CD14-positive monocyte (primary cell): ENCODE data around the gene PRAMEF4. TPM values are rescaled to one million over a fixed set of nuclear protein-coding genes. Genes with fewer than 3 reads are reported as not detected.
A peak's percentile ranks its signal among the peaks of the same experiment; 100 is the strongest.
"Not testable (repeated sequence)": the region's sequence is repeated elsewhere in the genome, so short reads cannot be mapped to it uniquely, and the experiment has no call there.

ENCODE experiments used
- DNase-seq, 3 donors: peaks; one replicate each; pipeline ENCODE4 v3.0.0-alpha.2; 2011 to 2022
- H2AFZ ChIP-seq: 2 replicates; pipeline ENCODE4 v1.6.0; 2012; ENCODE audit warnings: mild to moderate bottlenecking, low read depth, low read length, inconsistent platforms; ENCODE audit not compliant: insufficient read depth, poor library complexity, severe bottlenecking
- H3K27ac ChIP-seq, 2 donors: 1 replicate in 1 of 2; 2 replicates in 1 of 2; pipeline ENCODE4 v1.5.1; 2012 to 2013; ENCODE audit warnings: low read length in 2 of 2, control low read depth in 1 of 2, inconsistent platforms in 1 of 2, low read depth in 1 of 2, mild to moderate bottlenecking in 1 of 2
- H3K27me3 ChIP-seq, 2 donors: one replicate each; pipeline versions ENCODE4 v1.6.0 to v1.6.1; 2011 to 2013; ENCODE audit warnings: low read length in 2 of 2; ENCODE audit not compliant: control insufficient read depth in 2 of 2, insufficient read depth in 2 of 2
- H3K36me3 ChIP-seq, 2 donors: replicated peaks in 1 of 2; 1 replicate in 1 of 2; 2 replicates in 1 of 2; pipeline versions ENCODE4 v1.5.1 to v1.6.1; 2012 to 2013; ENCODE audit warnings: low read length in 2 of 2, control low read depth in 1 of 2, inconsistent platforms in 1 of 2, mild to moderate bottlenecking in 1 of 2; ENCODE audit not compliant: insufficient read depth in 2 of 2, control insufficient read depth in 1 of 2
- H3K4me1 ChIP-seq, 2 donors: 1 replicate in 1 of 2; 2 replicates in 1 of 2; pipeline versions ENCODE4 v1.5.1 to v1.6.1; 2012 to 2013; ENCODE audit warnings: low read length in 2 of 2, control low read depth in 1 of 2, inconsistent platforms in 1 of 2, mild to moderate bottlenecking in 1 of 2, moderate library complexity in 1 of 2; ENCODE audit not compliant: insufficient read depth in 2 of 2, control insufficient read depth in 1 of 2
- H3K4me2 ChIP-seq: replicated peaks from 2 replicates; pipeline ENCODE3; 2012; ENCODE audit warnings: low read length, moderate library complexity, mild to moderate bottlenecking; ENCODE audit not compliant: poor library complexity, severe bottlenecking; ENCODE audit errors: extremely low read depth
- H3K4me3 ChIP-seq, 3 experiments: fragments of 200-600 bp in 1 of 3; sonication (generic) in 1 of 3; replicated peaks in 1 of 3; 1 replicate in 2 of 3; 2 replicates in 1 of 3; pipeline ENCODE4 v1.5.1; 2011 to 2013; ENCODE audit warnings: low read length in 3 of 3, mild to moderate bottlenecking in 3 of 3, control low read depth in 2 of 3, low read depth in 2 of 3, inconsistent platforms in 1 of 3, moderate library complexity in 1 of 3
- H3K79me2 ChIP-seq: 2 replicates; pipeline ENCODE4 v1.6.0; 2012; ENCODE audit warnings: mild to moderate bottlenecking, control low read depth, inconsistent platforms, low read length, moderate library complexity; ENCODE audit not compliant: insufficient read depth
- H3K9ac ChIP-seq: 2 replicates; pipeline ENCODE4 v1.6.0; 2017; ENCODE audit warnings: low read length, mild to moderate bottlenecking; ENCODE audit not compliant: insufficient read depth, poor library complexity, severe bottlenecking
- H3K9me3 ChIP-seq, 2 donors: replicated peaks in 1 of 2; 1 replicate in 1 of 2; 2 replicates in 1 of 2; pipeline versions ENCODE4 v1.5.1 to v1.6.1; 2012 to 2013; ENCODE audit warnings: low read length in 2 of 2, control low read depth in 1 of 2; ENCODE audit not compliant: control insufficient read depth in 1 of 2, insufficient read depth in 1 of 2
- H4K20me1 ChIP-seq: 2 replicates; pipeline ENCODE4 v1.6.0; 2012; ENCODE audit warnings: mild to moderate bottlenecking, low read length, control low read depth, moderate library complexity; ENCODE audit not compliant: insufficient read depth
- H3K27ac Mint-ChIP-seq, 7 donors: one replicate each; pipeline ENCODE4 v1.8.0; 2020; ENCODE audit warnings: mild to moderate bottlenecking in 7 of 7, mixed read lengths in 7 of 7, moderate library complexity in 6 of 7, inconsistent platforms in 2 of 7
- H3K27me3 Mint-ChIP-seq, 3 donors: one replicate each; pipeline ENCODE4 v1.8.0; 2021 to 2022; ENCODE audit warnings: low read depth in 3 of 3, mild to moderate bottlenecking in 3 of 3, mixed read lengths in 3 of 3, moderate library complexity in 3 of 3, inconsistent platforms in 1 of 3
- H3K36me3 Mint-ChIP-seq, 2 donors: one replicate each; pipeline ENCODE4 v1.8.0; 2020; ENCODE audit warnings: mixed read lengths in 2 of 2, inconsistent platforms in 1 of 2, mild to moderate bottlenecking in 1 of 2
- H3K4me1 Mint-ChIP-seq: one replicate; pipeline ENCODE4 v1.8.0; 2020; ENCODE audit warnings: mild to moderate bottlenecking, mixed read lengths
- H3K4me3 Mint-ChIP-seq, 2 donors: one replicate each; pipeline ENCODE4 v1.8.0; 2020; ENCODE audit warnings: mild to moderate bottlenecking in 2 of 2, mixed read lengths in 2 of 2, moderate library complexity in 1 of 2
- H3K9me3 Mint-ChIP-seq, 7 donors: one replicate each; pipeline ENCODE4 v1.8.0; 2020 to 2022; ENCODE audit warnings: mixed read lengths in 7 of 7, mild to moderate bottlenecking in 6 of 7, moderate library complexity in 6 of 7, inconsistent platforms in 2 of 7
- WGBS: methylation state at CpG from one replicate; pipeline ENCODE4 v1.1.5; 2013; ENCODE audit warnings: missing lambda C conversion rate; ENCODE audit not compliant: insufficient coverage; 5-methylcytosine and 5-hydroxymethylcytosine counted together
- intact Hi-C, 2 donors: fragments of 100-400 bp; cut with micrococcal nuclease; formaldehyde crosslinking; loops; one replicate each; pipeline versions ENCODE4 v1.15.0 to v1.15.1; 2023
- polyA plus RNA-seq, 3 donors: library from polyadenylated mRNA; depleted of rRNA in 1 of 3; unstranded in 2 of 3; stranded (reverse) in 1 of 3; fragments of 300-500 nt in 2 of 3; fragments of >200 nt in 1 of 3; fragmentation: Illumina TruSeq in 2 of 3; gene quantifications; 1 replicate in 2 of 3; 2 replicates in 1 of 3; pipeline ENCODE4 v1.2.3, GENCODE V29; 2012 to 2021
- TF ChIP-seq, protein P1 (sequence below): fragments of 200-600 bp; IDR thresholded peaks from one replicate; pipeline ENCODE4 v1.8.0; 2022; ENCODE audit warnings: antibody characterized with exemption, mild to moderate bottlenecking

PRAMEF4 gene
- polyA plus RNA-seq, 3 donors, result not detected

DNA sequence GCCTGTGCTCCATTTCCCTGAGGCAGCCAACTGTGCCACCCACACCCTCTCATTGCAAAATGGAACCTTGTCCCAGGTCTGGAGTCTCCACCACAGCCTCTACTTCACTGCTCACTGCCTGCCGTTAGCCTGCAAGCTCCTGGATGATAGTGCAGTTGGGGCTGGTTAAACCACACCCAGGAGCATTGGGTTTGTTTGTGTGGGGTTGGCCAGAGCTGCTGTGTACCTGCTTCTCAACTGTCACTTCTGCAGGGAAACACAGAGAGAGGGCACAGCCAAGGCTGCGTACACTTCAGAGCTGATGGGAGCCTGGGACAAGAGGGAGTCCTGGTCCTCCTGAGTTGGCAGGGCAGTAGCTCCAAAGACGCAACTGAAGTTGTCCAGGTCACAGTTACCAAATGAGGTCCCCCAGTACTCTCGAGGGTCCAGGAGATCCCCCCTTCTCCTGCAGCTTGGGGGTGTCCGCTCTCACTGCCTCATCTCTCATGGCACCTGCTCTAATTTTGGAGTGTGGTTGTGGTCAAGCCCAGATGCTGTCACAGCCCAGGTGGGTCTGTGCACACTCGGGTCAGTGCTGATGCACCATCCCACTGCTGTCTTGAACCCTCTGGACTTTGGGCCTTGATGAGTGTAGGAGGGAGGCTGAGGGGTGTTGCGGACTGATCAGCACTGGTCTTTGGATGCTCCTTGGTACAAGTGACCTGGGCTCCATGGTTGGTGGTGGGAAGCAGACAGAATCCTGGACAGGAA lies 22.7 kb downstream of the PRAMEF4 start:
- H3K4me3 ChIP-seq, H3K9ac ChIP-seq, H3K4me1 ChIP-seq, H2AFZ ChIP-seq, H3K4me2 ChIP-seq, H4K20me1 ChIP-seq, H3K4me3 Mint-ChIP-seq, intact Hi-C loops, H3K36me3 Mint-ChIP-seq, H3K27me3 Mint-ChIP-seq, H3K36me3 ChIP-seq, H3K9me3 Mint-ChIP-seq, H3K27me3 ChIP-seq, H3K79me2 ChIP-seq, DNase-seq, H3K27ac ChIP-seq, H3K4me1 Mint-ChIP-seq, H3K9me3 ChIP-seq: not testable (repeated sequence)
- WGBS, result no CpG with 5 or more reads among the region's 7 CpGs
- peak overlapping the region in 1 of 7 donors; percentile 46 for H3K27ac Mint-ChIP-seq

- H3K4me3 ChIP-seq, H3K27ac Mint-ChIP-seq, H3K36me3 Mint-ChIP-seq, H3K4me2 ChIP-seq, H3K4me3 Mint-ChIP-seq, H3K79me2 ChIP-seq, H3K36me3 ChIP-seq, H4K20me1 ChIP-seq, intact Hi-C loops, H3K27me3 ChIP-seq, H2AFZ ChIP-seq, H3K27ac ChIP-seq, H3K9me3 Mint-ChIP-seq, H3K4me1 Mint-ChIP-seq, H3K9ac ChIP-seq, DNase-seq, H3K4me1 ChIP-seq, H3K27me3 Mint-ChIP-seq, H3K9me3 ChIP-seq: not testable (repeated sequence)
- no CpG with 5 or more reads among the region's 2 CpGs for WGBS
These were observed 29.2 kb downstream of the PRAMEF4 start, which contains the start of gene PRAMEF2 for GRCh38 chr1:12856786-12857185. Gene PRAMEF2 (plus strand): TSS chr1:12857086. CDS start chr1:12859010, 1,924 bp downstream.

GRCh38 chr1:12851779-12852178 lies 34.2 kb downstream of the PRAMEF4 start:
- Mint-ChIP-seq H3K36me3 (no peaks in the 10 kb centered on the region), H3K4me3 (no peak overlapping the region), H3K9me3 (peaks cover 2 to 9% (median 4%) of the 10 kb centered on the region in 7 donors), H3K27me3 (peaks cover 0 to 4% (median 3%) of the 10 kb centered on the region in 3 donors), H3K27ac (no peak overlapping the region), H3K4me1 (no peaks in the 10 kb centered on the region)
- intact Hi-C loops, result no loop called here
- H3K4me1 ChIP-seq, result no peaks in the 10 kb centered on the region
- no peak overlapping the region for H2AFZ ChIP-seq
- TF ChIP-seq, protein P1, sequence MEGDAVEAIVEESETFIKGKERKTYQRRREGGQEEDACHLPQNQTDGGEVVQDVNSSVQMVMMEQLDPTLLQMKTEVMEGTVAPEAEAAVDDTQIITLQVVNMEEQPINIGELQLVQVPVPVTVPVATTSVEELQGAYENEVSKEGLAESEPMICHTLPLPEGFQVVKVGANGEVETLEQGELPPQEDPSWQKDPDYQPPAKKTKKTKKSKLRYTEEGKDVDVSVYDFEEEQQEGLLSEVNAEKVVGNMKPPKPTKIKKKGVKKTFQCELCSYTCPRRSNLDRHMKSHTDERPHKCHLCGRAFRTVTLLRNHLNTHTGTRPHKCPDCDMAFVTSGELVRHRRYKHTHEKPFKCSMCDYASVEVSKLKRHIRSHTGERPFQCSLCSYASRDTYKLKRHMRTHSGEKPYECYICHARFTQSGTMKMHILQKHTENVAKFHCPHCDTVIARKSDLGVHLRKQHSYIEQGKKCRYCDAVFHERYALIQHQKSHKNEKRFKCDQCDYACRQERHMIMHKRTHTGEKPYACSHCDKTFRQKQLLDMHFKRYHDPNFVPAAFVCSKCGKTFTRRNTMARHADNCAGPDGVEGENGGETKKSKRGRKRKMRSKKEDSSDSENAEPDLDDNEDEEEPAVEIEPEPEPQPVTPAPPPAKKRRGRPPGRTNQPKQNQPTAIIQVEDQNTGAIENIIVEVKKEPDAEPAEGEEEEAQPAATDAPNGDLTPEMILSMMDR, result no peak
- H3K79me2 ChIP-seq, result no peaks in the 10 kb centered on the region
- no peaks in the 10 kb centered on the region for H3K27me3 ChIP-seq
- no peaks in the 10 kb centered on the region for H3K36me3 ChIP-seq
- no peak overlapping the region for H3K27ac ChIP-seq
- no peaks in the 10 kb centered on the region for H4K20me1 ChIP-seq
- H3K4me2 ChIP-seq, result no peak overlapping the region
- no peak for DNase-seq
- no peak overlapping the region for H3K9ac ChIP-seq
- WGBS, result no CpG with 5 or more reads among the region's 4 CpGs
- no peaks in the 10 kb centered on the region for H3K9me3 ChIP-seq
- H3K4me3 ChIP-seq, result no peak overlapping the region

- H3K4me3 Mint-ChIP-seq, H3K36me3 ChIP-seq, H3K79me2 ChIP-seq, H3K36me3 Mint-ChIP-seq, H3K9ac ChIP-seq, H3K4me1 ChIP-seq, H3K27ac ChIP-seq, H3K27me3 ChIP-seq, DNase-seq, H3K27me3 Mint-ChIP-seq, H3K4me2 ChIP-seq, intact Hi-C loops, H3K9me3 ChIP-seq, H4K20me1 ChIP-seq, H3K4me3 ChIP-seq, H2AFZ ChIP-seq, H3K27ac Mint-ChIP-seq, H3K4me1 Mint-ChIP-seq: not testable (repeated sequence)
- peaks cover 2 to 13% (median 10%) of the 10 kb centered on the region in 7 donors for H3K9me3 Mint-ChIP-seq
- WGBS, result 100% methylated on average over 2 of the region's 7 CpGs
These were observed 37.4 kb downstream of the PRAMEF4 start, which contains the start of gene HNRNPCL1 for GRCh38 chr1:12848620-12849019. Gene HNRNPCL1 (minus strand): TSS chr1:12848720. CDS start chr1:12848289, 431 bp downstream.
